K562 (cell line): Measurements from ENCODE around the gene ANO6. TPM values are rescaled to one million over a fixed set of nuclear protein-coding genes. Genes with fewer than 3 reads are reported as not detected.

Experiments
- ARID3B ChIP-seq: fragments of 250-450 bp; sonication (Bioruptor Pico); IDR thresholded peaks from 2 replicates; pipeline ENCODE4 v1.4.0; 2020; ENCODE audit warnings: borderline replicate concordance
- ASH1L ChIP-seq: fragments of 450-650 bp; IDR thresholded peaks from 2 replicates; pipeline ENCODE4 v1.6.1; 2018; ENCODE audit warnings: borderline replicate concordance, mild to moderate bottlenecking, low read depth; ENCODE audit not compliant: partially characterized antibody
- BRF2 ChIP-seq: IDR thresholded peaks from 3 replicates; pipeline ENCODE4 v1.6.1; 2011; ENCODE audit warnings: borderline replicate concordance, mild to moderate bottlenecking; ENCODE audit not compliant: insufficient read length, insufficient read depth
- CREB5 ChIP-seq: fragments of 250-450 bp; sonication (Bioruptor Pico); IDR thresholded peaks from 2 replicates; pipeline ENCODE4 v1.5.0; 2020; ENCODE audit warnings: mild to moderate bottlenecking
- GABPA ChIP-seq: fragments of 200-800 bp; sonication (Bioruptor generic); conservative IDR thresholded peaks from 2 replicates; pipeline ENCODE4 v1.6.1; 2016; ENCODE audit warnings: low read depth, missing genetic modification characterization, missing compliant biosample characterization
- HNRNPH1 ChIP-seq: fragments of 200-400 bp; formaldehyde crosslinking; optimal IDR thresholded peaks from 2 replicates; pipeline ENCODE3; 2017; ENCODE audit warnings: low read depth, mild to moderate bottlenecking, low read length, moderate library complexity
- JUNB ChIP-seq: fragments of 450-650 bp; formaldehyde crosslinking; conservative IDR thresholded peaks from 2 replicates; pipeline ENCODE4 v1.4.0; 2020; ENCODE audit warnings: mild to moderate bottlenecking
- OTX1 ChIP-seq: fragments of 450-650 bp; formaldehyde crosslinking; IDR thresholded peaks from 2 replicates; pipeline ENCODE4 v1.4.0; 2022; ENCODE audit warnings: mild to moderate bottlenecking
- PHTF2 ChIP-seq: fragments of 250-450 bp; sonication (Bioruptor Pico); IDR thresholded peaks from 2 replicates; pipeline ENCODE4 v1.5.0; 2021; ENCODE audit warnings: mild to moderate bottlenecking
- RBBP5 ChIP-seq: fragments of 200-600 bp; sonication (generic); IDR thresholded peaks from 2 replicates; pipeline ENCODE4 v1.6.1; 2012; ENCODE audit warnings: borderline replicate concordance, mild to moderate bottlenecking, low read length, control low read depth, inconsistent platforms; ENCODE audit not compliant: insufficient read depth, poor library complexity, severe bottlenecking
- SMC3 ChIP-seq: conservative IDR thresholded peaks from 2 replicates; pipeline ENCODE4 v1.6.1; 2011; ENCODE audit warnings: low read depth, low read length, improper control_type of control experiment; ENCODE audit not compliant: insufficient read depth
- SP1 ChIP-seq: sonication (generic); formaldehyde crosslinking; IDR thresholded peaks from 2 replicates; pipeline ENCODE4 v1.8.1; 2022; ENCODE audit warnings: mild to moderate bottlenecking, missing genetic modification reagents
- TCF15 ChIP-seq: fragments of 250-450 bp; sonication (Bioruptor Pico); IDR thresholded peaks from 2 replicates; pipeline ENCODE4 v1.8.0; 2022; ENCODE audit warnings: moderate library complexity, mild to moderate bottlenecking, inconsistent platforms
- ZBTB5 ChIP-seq: fragments of 450-650 bp; IDR thresholded peaks from 2 replicates; pipeline ENCODE4 v1.6.1; 2017; ENCODE audit warnings: antibody characterized with exemption
- ZNF41 ChIP-seq: fragments of 250-450 bp; sonication (Bioruptor Pico); conservative IDR thresholded peaks from 2 replicates; pipeline ENCODE4 v1.4.0; 2020; ENCODE audit warnings: mild to moderate bottlenecking
- ZNF512 ChIP-seq: IDR thresholded peaks from 2 replicates; pipeline ENCODE4 v1.6.1; 2016; ENCODE audit warnings: missing genetic modification characterization, missing compliant biosample characterization
- polyA plus RNA-seq, 8 experiments: library from polyadenylated mRNA; depleted of rRNA in 4 of 8; stranded (reverse) in 5 of 8; unstranded in 3 of 8; fragments of >200 nt; fragmentation: Nextera tagmentation in 2 of 8; fragmentation: Illumina TruSeq in 1 of 8; extraction: Ambion mirVana in 2 of 8; extraction: Trizol in 1 of 8; gene quantifications; 2 replicates each; pipeline versions ENCODE4 v1.2.1 to v1.2.3, GENCODE V29; 2011 to 2014; ENCODE audit warnings: inconsistent platforms in 1 of 8, missing spikeins in 1 of 8
- total RNA-seq, 7 experiments: library from RNA; depleted of rRNA in 6 of 7; stranded (reverse); fragments of >200 nt in 6 of 7; fragmentation: Illumina TruSeq in 2 of 7; extraction: Trizol in 2 of 7; gene quantifications; 2 replicates each; pipeline versions ENCODE4 v1.2.1 to v1.2.3, GENCODE V29; 2011 to 2021; ENCODE audit warnings: low replicate concordance in 1 of 7

ANO6 gene
- total and polyA plus RNA-seq, 9 of the 15 experiments (the other 6 are each of a cell fraction or from before 2014, with no cell fraction given): 3.5 to 24.7 (median 20.3) TPM

GRCh38 chr12:45227316-45228067 lies 11.6 kb downstream of the ANO6 start (continued):
- TF ChIP-seq ZBTB5 (no peak), GABPA (tag) (no peak), CREB5 (no peak), ARID3B (CRISPR knock-in tag) (no peak), OTX1 (CRISPR knock-in tag) (no peak), RBBP5 (no peak), JUNB (CRISPR knock-in tag) (no peak), ZNF512 (tag) (no peak), SP1 (CRISPR knock-in tag) (no peak), ZNF41 (no peak), HNRNPH1 (no peak), PHTF2 (CRISPR knock-in tag) (no peak), TCF15 (CRISPR knock-in tag) (no peak), SMC3 (no peak), BRF2 (no peak), ASH1L (no peak)
